Measurements from ENCODE around the gene HOXC9.

- TF ChIP-seq, protein P1, sequence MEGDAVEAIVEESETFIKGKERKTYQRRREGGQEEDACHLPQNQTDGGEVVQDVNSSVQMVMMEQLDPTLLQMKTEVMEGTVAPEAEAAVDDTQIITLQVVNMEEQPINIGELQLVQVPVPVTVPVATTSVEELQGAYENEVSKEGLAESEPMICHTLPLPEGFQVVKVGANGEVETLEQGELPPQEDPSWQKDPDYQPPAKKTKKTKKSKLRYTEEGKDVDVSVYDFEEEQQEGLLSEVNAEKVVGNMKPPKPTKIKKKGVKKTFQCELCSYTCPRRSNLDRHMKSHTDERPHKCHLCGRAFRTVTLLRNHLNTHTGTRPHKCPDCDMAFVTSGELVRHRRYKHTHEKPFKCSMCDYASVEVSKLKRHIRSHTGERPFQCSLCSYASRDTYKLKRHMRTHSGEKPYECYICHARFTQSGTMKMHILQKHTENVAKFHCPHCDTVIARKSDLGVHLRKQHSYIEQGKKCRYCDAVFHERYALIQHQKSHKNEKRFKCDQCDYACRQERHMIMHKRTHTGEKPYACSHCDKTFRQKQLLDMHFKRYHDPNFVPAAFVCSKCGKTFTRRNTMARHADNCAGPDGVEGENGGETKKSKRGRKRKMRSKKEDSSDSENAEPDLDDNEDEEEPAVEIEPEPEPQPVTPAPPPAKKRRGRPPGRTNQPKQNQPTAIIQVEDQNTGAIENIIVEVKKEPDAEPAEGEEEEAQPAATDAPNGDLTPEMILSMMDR (IDR thresholded peaks at IDR 0.05; ENCODE audit: insufficient read depth, low read length) = no peak
- TF ChIP-seq POLR2AphosphoS5 (IDR thresholded peaks at IDR 0.05; ENCODE audit: low read depth) (no peak), GABPA (IDR thresholded peaks at IDR 0.05; ENCODE audit: low read depth) (no peak)
- TF ChIP-seq, protein P2, sequence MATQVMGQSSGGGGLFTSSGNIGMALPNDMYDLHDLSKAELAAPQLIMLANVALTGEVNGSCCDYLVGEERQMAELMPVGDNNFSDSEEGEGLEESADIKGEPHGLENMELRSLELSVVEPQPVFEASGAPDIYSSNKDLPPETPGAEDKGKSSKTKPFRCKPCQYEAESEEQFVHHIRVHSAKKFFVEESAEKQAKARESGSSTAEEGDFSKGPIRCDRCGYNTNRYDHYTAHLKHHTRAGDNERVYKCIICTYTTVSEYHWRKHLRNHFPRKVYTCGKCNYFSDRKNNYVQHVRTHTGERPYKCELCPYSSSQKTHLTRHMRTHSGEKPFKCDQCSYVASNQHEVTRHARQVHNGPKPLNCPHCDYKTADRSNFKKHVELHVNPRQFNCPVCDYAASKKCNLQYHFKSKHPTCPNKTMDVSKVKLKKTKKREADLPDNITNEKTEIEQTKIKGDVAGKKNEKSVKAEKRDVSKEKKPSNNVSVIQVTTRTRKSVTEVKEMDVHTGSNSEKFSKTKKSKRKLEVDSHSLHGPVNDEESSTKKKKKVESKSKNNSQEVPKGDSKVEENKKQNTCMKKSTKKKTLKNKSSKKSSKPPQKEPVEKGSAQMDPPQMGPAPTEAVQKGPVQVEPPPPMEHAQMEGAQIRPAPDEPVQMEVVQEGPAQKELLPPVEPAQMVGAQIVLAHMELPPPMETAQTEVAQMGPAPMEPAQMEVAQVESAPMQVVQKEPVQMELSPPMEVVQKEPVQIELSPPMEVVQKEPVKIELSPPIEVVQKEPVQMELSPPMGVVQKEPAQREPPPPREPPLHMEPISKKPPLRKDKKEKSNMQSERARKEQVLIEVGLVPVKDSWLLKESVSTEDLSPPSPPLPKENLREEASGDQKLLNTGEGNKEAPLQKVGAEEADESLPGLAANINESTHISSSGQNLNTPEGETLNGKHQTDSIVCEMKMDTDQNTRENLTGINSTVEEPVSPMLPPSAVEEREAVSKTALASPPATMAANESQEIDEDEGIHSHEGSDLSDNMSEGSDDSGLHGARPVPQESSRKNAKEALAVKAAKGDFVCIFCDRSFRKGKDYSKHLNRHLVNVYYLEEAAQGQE (IDR thresholded peaks at IDR 0.05; ENCODE audit: insufficient replicate concordance, low read depth) = no peak
Observed at GRCh38 chr12:53998110-53998899, 1.7 kb upstream of the HOXC9 start.
